Keratinocyte (primary cell): ENCODE measurements around the gene FAT2. TPM values are rescaled to one million over a fixed set of nuclear protein-coding genes. Genes with fewer than 3 reads are reported as not detected.

Experiments
- DNase-seq: peaks from one replicate; pipeline ENCODE4 v3.0.0-alpha.2; 2011; ENCODE audit warnings: low read depth, missing footprints, low spot score
- FAIRE-seq: peaks from 2 replicates; lab custom pipeline; 2011; peaks lifted over from hg19 to GRCh38; lab: Jason Lieb, UNC
- H2AFZ ChIP-seq: 2 replicates; pipeline ENCODE4 v1.6.0; 2012; ENCODE audit warnings: low read length, control low read depth, inconsistent platforms; ENCODE audit not compliant: control insufficient read depth
- H3K27ac ChIP-seq: 2 replicates; pipeline ENCODE4 v1.5.1; 2011; ENCODE audit warnings: low read length; ENCODE audit not compliant: control insufficient read depth, insufficient read depth
- H3K27me3 ChIP-seq: 3 replicates; pipeline ENCODE4 v1.6.0; 2011; ENCODE audit warnings: low read length; ENCODE audit not compliant: control insufficient read depth, insufficient read depth; ENCODE audit errors: extremely low read depth
- H3K36me3 ChIP-seq, 2 experiments: 2 replicates in 1 of 2; 3 replicates in 1 of 2; pipeline ENCODE4 v1.5.1; 2011; ENCODE audit warnings: low read length in 2 of 2, mild to moderate bottlenecking in 1 of 2; ENCODE audit not compliant: control insufficient read depth in 2 of 2, insufficient read depth in 2 of 2; ENCODE audit errors: extremely low read depth in 1 of 2
- H3K4me1 ChIP-seq: 3 replicates; pipeline ENCODE4 v1.5.1; 2011; ENCODE audit warnings: low read length; ENCODE audit not compliant: control insufficient read depth, insufficient read depth; ENCODE audit errors: extremely low read depth
- H3K4me2 ChIP-seq: 3 replicates; pipeline ENCODE4 v1.6.0; 2011; ENCODE audit warnings: low read depth, low read length; ENCODE audit not compliant: control insufficient read depth, insufficient read depth; ENCODE audit errors: extremely low read depth
- H3K4me3 ChIP-seq, 3 experiments: fragments of 200-600 bp in 1 of 3; sonication (generic) in 1 of 3; 2 replicates in 2 of 3; 3 replicates in 1 of 3; pipeline ENCODE4 v1.5.1; 2011 to 2016; ENCODE audit warnings: low read length in 3 of 3, mild to moderate bottlenecking in 3 of 3, control low read depth in 2 of 3, inconsistent platforms in 1 of 3, low read depth in 1 of 3, mixed read lengths in 1 of 3, mixed run types in 1 of 3, moderate library complexity in 1 of 3; ENCODE audit not compliant: control insufficient read depth in 2 of 3, insufficient read depth in 2 of 3; ENCODE audit errors: extremely low read depth in 1 of 3
- H3K79me2 ChIP-seq: 2 replicates; pipeline ENCODE4 v1.6.0; 2012; ENCODE audit warnings: low read length; ENCODE audit not compliant: control insufficient read depth, insufficient read depth
- H3K9ac ChIP-seq: 3 replicates; pipeline ENCODE4 v1.6.0; 2011; ENCODE audit warnings: low read length; ENCODE audit not compliant: control insufficient read depth, insufficient read depth; ENCODE audit errors: extremely low read depth
- H3K9me1 ChIP-seq: 3 replicates; pipeline ENCODE4 v1.6.0; 2011; ENCODE audit warnings: low read length; ENCODE audit not compliant: control insufficient read depth, insufficient read depth; ENCODE audit errors: extremely low read depth
- H3K9me3 ChIP-seq: 2 replicates; pipeline ENCODE4 v1.5.1; 2012; ENCODE audit warnings: low read depth, low read length; ENCODE audit not compliant: control insufficient read depth
- H4K20me1 ChIP-seq: 3 replicates; pipeline ENCODE4 v1.6.0; 2011; ENCODE audit warnings: low read length; ENCODE audit not compliant: control insufficient read depth, insufficient read depth; ENCODE audit errors: extremely low read depth
- EZH2 ChIP-seq: IDR thresholded peaks from one replicate; pipeline ENCODE4 v1.6.1; 2012; ENCODE audit warnings: inconsistent platforms, mild to moderate bottlenecking, low read length, moderate library complexity
- dilution Hi-C: fragments of 300-500 bp; cut with MboI; formaldehyde crosslinking; loops from one replicate; pipeline ENCODE4 v1.7.0; 2020; ENCODE audit warnings: low sequenced_read_pairs; ENCODE audit not compliant: extremely low pct_ligation_motif_present
- polyA plus RNA-seq, 5 experiments: library from polyadenylated mRNA; depleted of rRNA in 3 of 5; stranded (reverse) in 3 of 5; stranded (forward) in 1 of 5; unstranded in 1 of 5; fragments of >200 nt; gene quantifications; 1 replicate in 1 of 5; 2 replicates in 3 of 5; 3 replicates in 1 of 5; pipeline versions ENCODE4 v1.2.1 to v1.2.3, GENCODE V29; 2011 to 2012; ENCODE audit warnings: missing spikeins in 2 of 5, low read depth in 1 of 5, low replicate concordance in 1 of 5
- TF ChIP-seq, protein P1 (sequence below), 3 experiments: IDR thresholded peaks in 1 of 3; conservative IDR thresholded peaks in 1 of 3; optimal IDR thresholded peaks in 1 of 3; 2 replicates in 2 of 3; 3 replicates in 1 of 3; pipeline versions ENCODE3 to v1.5.1; 2011; ENCODE audit warnings: low read length in 3 of 3, mild to moderate bottlenecking in 3 of 3, moderate library complexity in 2 of 3, control low read depth in 1 of 3, inconsistent platforms in 1 of 3; ENCODE audit not compliant: insufficient read depth in 2 of 3; ENCODE audit errors: extremely low read depth in 1 of 3

The FAT2 gene
- polyA plus RNA-seq, 1 donor (not counting 4 experiments of a cell fraction or from before 2014, with no cell fraction given): 35.0 TPM

- no peak for TF ChIP-seq EZH2
- TF ChIP-seq, protein P1, sequence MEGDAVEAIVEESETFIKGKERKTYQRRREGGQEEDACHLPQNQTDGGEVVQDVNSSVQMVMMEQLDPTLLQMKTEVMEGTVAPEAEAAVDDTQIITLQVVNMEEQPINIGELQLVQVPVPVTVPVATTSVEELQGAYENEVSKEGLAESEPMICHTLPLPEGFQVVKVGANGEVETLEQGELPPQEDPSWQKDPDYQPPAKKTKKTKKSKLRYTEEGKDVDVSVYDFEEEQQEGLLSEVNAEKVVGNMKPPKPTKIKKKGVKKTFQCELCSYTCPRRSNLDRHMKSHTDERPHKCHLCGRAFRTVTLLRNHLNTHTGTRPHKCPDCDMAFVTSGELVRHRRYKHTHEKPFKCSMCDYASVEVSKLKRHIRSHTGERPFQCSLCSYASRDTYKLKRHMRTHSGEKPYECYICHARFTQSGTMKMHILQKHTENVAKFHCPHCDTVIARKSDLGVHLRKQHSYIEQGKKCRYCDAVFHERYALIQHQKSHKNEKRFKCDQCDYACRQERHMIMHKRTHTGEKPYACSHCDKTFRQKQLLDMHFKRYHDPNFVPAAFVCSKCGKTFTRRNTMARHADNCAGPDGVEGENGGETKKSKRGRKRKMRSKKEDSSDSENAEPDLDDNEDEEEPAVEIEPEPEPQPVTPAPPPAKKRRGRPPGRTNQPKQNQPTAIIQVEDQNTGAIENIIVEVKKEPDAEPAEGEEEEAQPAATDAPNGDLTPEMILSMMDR (optimal IDR thresholded peaks at IDR 0.05 in 1 of 3, IDR thresholded peaks at IDR 0.05 in 1 of 3, conservative IDR thresholded peaks at IDR 0.05 in 1 of 3; ENCODE audit: extremely low read depth in 1 of 3, insufficient read depth in 2 of 3, low read length in 3 of 3): no peak
- peaks cover 77% of the 10 kb centered on the region for H3K79me2 ChIP-seq
- H3K4me2 ChIP-seq: no peak overlapping the region
- H3K9me3 ChIP-seq: no peaks in the 10 kb centered on the region
- dilution Hi-C loops: no loop called here
- no peak overlapping the region for H2AFZ ChIP-seq
- peaks cover 6% of the 10 kb centered on the region for H4K20me1 ChIP-seq
- DNase-seq (no peak), FAIRE-seq (no peak)
- peak overlapping the region; percentile 82 for H3K27ac ChIP-seq
- peaks cover 36 to 51% of the 10 kb centered on the region in 2 experiments for H3K36me3 ChIP-seq
- H3K27me3 ChIP-seq: no peaks in the 10 kb centered on the region
- peaks cover 42% of the 10 kb centered on the region for H3K4me1 ChIP-seq
- no peaks in the 10 kb centered on the region for H3K9me1 ChIP-seq
- H3K4me3 ChIP-seq: no peak overlapping the region
- no peak overlapping the region for H3K9ac ChIP-seq
These were observed 23.1 kb downstream of the FAT2 start for GRCh38 chr5:151568036-151568435.

- Histone ChIP-seq H2AFZ (no peak overlapping the region), H3K9ac (no peak overlapping the region), H3K4me1 (peaks cover 22% of the 10 kb centered on the region), H3K4me3 (no peak overlapping the region), H3K9me1 (no peaks in the 10 kb centered on the region), H3K27ac (no peak overlapping the region), H4K20me1 (peaks cover 12% of the 10 kb centered on the region), H3K27me3 (no peaks in the 10 kb centered on the region), H3K36me3 (peaks cover 54 to 71% of the 10 kb centered on the region in 2 experiments), H3K9me3 (no peaks in the 10 kb centered on the region), H3K79me2 (peaks cover 96% of the 10 kb centered on the region), H3K4me2 (no peak overlapping the region)
- FAIRE-seq: no peak
- dilution Hi-C loops: no loop called here
- DNase-seq: no peak
- TF ChIP-seq EZH2: no peak
- TF ChIP-seq, protein P1 (optimal IDR thresholded peaks at IDR 0.05 in 1 of 3, IDR thresholded peaks at IDR 0.05 in 1 of 3, conservative IDR thresholded peaks at IDR 0.05 in 1 of 3; ENCODE audit: extremely low read depth in 1 of 3, insufficient read depth in 2 of 3, low read length in 3 of 3): no peak
These were observed 25.2 kb downstream of the FAT2 start for GRCh38 chr5:151565971-151566370.
